OCI-LY7 (cell line): ENCODE results near the gene GABRD. TPM values are rescaled to one million over a fixed set of nuclear protein-coding genes. Genes with fewer than 3 reads are reported as not detected.

Experiments used
- BruUV-seq: library from RNA; stranded (reverse); fragments of 400-500 nt; replicated peaks from 2 replicates; lab custom pipeline; 2021; lab: Mats Ljungman, UMichigan
- CTCF ChIA-PET: fragments of 300-600 bp; sonication (Branson Sonifier 250); formaldehyde crosslinking; loops from one replicate; lab custom pipeline; 2022; ENCODE audit warnings: antibody characterized with exemption; ENCODE audit not compliant: unreplicated experiment; lab: Charles Lee
- POLR2A ChIA-PET: fragments of 300-600 bp; sonication (Branson Sonifier 250); formaldehyde crosslinking; loops from one replicate; lab custom pipeline; 2022; ENCODE audit warnings: antibody characterized with exemption; lab: Charles Lee
- DNase-seq: peaks from one replicate; pipeline ENCODE4 v3.0.0-alpha.2; 2015; ENCODE audit warnings: low spot score
- H2AFZ ChIP-seq: fragments of 200-600 bp; sonication (generic), shearing (Covaris generic); 2 replicates; pipeline ENCODE4 v1.6.1; 2014; ENCODE audit warnings: mild to moderate bottlenecking, antibody characterized with exemption, low read length, moderate library complexity
- H3K27ac ChIP-seq: fragments of 200-600 bp; sonication (generic); 2 replicates; pipeline ENCODE4 v1.5.1; 2014; ENCODE audit warnings: mixed run types, low read depth, mild to moderate bottlenecking, moderate library complexity, low read length, inconsistent platforms; ENCODE audit not compliant: poor library complexity, severe bottlenecking
- H3K36me3 ChIP-seq: fragments of 200-600 bp; sonication (generic); 2 replicates; pipeline ENCODE4 v1.6.1; 2014; ENCODE audit warnings: mild to moderate bottlenecking, antibody characterized with exemption, low read length, moderate library complexity, mixed read lengths; ENCODE audit not compliant: insufficient read depth
- H3K4me1 ChIP-seq: fragments of 200-600 bp; sonication (generic); 2 replicates; pipeline ENCODE4 v1.5.1; 2014; ENCODE audit warnings: mild to moderate bottlenecking, low read length; ENCODE audit not compliant: insufficient read depth, poor library complexity, severe bottlenecking
- H3K4me2 ChIP-seq: fragments of 200-600 bp; sonication (generic); 2 replicates; pipeline ENCODE4 v1.6.1; 2014; ENCODE audit warnings: mild to moderate bottlenecking, low read length
- H3K4me3 ChIP-seq: fragments of 200-600 bp; sonication (generic); 2 replicates; pipeline ENCODE4 v1.5.1; 2014; ENCODE audit warnings: mild to moderate bottlenecking, low read depth, low read length; ENCODE audit not compliant: poor library complexity, severe bottlenecking
- H3K79me2 ChIP-seq: fragments of 200-600 bp; sonication (generic); 2 replicates; pipeline ENCODE4 v1.6.1; 2016; ENCODE audit warnings: low read depth, mild to moderate bottlenecking, low read length, moderate library complexity, mixed read lengths; ENCODE audit not compliant: insufficient read depth
- H3K9me2 ChIP-seq: fragments of 200-600 bp; sonication (generic); 2 replicates; pipeline ENCODE4 v1.6.1; 2016; ENCODE audit warnings: mild to moderate bottlenecking, low read length, mixed read lengths; ENCODE audit not compliant: insufficient read depth
- H3K9me3 ChIP-seq: fragments of 200-600 bp; sonication (generic); 2 replicates; pipeline ENCODE4 v1.6.1; 2014; ENCODE audit warnings: mild to moderate bottlenecking, mixed run types, low read length, mixed read lengths
- H4K20me1 ChIP-seq: fragments of 200-600 bp; sonication (generic); 2 replicates; pipeline ENCODE4 v1.6.1; 2014; ENCODE audit warnings: mild to moderate bottlenecking, antibody characterized with exemption, low read length, moderate library complexity, mixed read lengths; ENCODE audit not compliant: insufficient read depth
- EZH2phosphoT487 ChIP-seq: fragments of 200-600 bp; sonication (generic); IDR thresholded peaks from 2 replicates; pipeline ENCODE4 v1.6.1; 2018; ENCODE audit warnings: low read depth, borderline replicate concordance, mild to moderate bottlenecking, mixed run types, antibody characterized with exemption, low read length, moderate library complexity, mixed read lengths
- intact Hi-C: fragments of 100-400 bp; cut with micrococcal nuclease; formaldehyde crosslinking; loops from one replicate; pipeline ENCODE4 v1.10.0; 2022; ENCODE audit not compliant: unreplicated experiment
- total RNA-seq, 2 experiments: library from RNA; depleted of rRNA in 1 of 2; stranded (reverse); fragments of >200 nt in 1 of 2; shearing (Covaris generic) in 1 of 2; gene quantifications; 2 replicates each; pipeline ENCODE4 v1.2.3, GENCODE V29; 2014 to 2022
- TF ChIP-seq, protein P1 (sequence below): fragments of 200-600 bp; sonication (generic); conservative IDR thresholded peaks from 2 replicates; pipeline ENCODE4 v1.5.1; 2014; ENCODE audit warnings: mild to moderate bottlenecking, antibody characterized with exemption, low read length, moderate library complexity, mixed read lengths

The GABRD gene
- total RNA-seq, 2 experiments from 2014 or later = not detected

DNA sequence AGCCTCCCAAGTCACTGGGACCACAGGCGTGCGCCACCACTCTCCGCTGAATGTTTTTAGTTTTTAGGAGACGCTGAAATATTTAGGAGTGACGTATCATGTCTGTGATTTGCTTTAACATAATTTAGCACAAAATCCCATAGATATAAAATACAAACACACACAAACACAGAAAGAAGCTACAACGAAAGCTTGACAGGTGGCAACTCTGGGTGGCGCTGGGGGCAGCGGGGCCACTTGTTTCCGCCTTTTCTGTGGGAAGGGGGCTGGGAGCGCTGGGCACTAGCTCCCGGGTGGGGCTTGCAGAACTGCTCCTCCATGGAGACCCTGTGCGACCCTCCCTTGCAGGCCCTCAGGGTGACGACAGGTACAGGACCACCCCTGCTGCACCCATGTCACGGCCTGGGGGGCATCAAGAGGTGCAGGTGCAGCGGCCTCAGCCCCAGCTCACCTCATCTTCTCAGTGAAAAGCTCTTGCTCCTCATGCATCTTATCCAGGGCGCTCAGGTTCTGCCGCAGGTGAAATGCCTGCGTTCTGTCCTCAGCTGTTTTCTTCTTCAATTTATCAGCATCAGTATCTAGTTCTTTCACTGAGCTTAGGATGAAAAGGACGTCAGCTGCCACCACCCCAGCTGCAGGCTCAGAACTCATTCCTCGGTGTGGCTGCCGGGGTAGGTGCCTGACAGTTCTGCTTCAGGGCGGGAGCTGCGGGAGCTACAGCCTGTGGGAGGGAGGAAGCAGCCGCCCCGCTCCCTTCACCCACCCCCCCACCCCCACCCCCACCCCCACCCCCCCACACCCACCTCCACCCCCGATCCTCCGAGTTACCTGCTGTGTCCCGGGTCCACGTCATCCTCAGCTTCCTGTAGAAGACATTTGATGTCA is 30.8 kb upstream of the GABRD start:
- no TSS peak for BruUV-seq
- Histone ChIP-seq H3K4me2 (no peak overlapping the region), H3K79me2 (no peaks in the 10 kb centered on the region), H3K4me3 (no peak overlapping the region), H4K20me1 (no peaks in the 10 kb centered on the region), H3K27ac (no peak overlapping the region), H3K4me1 (no peaks in the 10 kb centered on the region), H2AFZ (no peak overlapping the region), H3K9me2 (no peaks in the 10 kb centered on the region), H3K9me3 (no peaks in the 10 kb centered on the region), H3K36me3 (no peaks in the 10 kb centered on the region)
- CTCF ChIA-PET = no interaction called here
- TF ChIP-seq, protein P1, sequence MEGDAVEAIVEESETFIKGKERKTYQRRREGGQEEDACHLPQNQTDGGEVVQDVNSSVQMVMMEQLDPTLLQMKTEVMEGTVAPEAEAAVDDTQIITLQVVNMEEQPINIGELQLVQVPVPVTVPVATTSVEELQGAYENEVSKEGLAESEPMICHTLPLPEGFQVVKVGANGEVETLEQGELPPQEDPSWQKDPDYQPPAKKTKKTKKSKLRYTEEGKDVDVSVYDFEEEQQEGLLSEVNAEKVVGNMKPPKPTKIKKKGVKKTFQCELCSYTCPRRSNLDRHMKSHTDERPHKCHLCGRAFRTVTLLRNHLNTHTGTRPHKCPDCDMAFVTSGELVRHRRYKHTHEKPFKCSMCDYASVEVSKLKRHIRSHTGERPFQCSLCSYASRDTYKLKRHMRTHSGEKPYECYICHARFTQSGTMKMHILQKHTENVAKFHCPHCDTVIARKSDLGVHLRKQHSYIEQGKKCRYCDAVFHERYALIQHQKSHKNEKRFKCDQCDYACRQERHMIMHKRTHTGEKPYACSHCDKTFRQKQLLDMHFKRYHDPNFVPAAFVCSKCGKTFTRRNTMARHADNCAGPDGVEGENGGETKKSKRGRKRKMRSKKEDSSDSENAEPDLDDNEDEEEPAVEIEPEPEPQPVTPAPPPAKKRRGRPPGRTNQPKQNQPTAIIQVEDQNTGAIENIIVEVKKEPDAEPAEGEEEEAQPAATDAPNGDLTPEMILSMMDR = no peak
- TF ChIP-seq EZH2phosphoT487 = no peak
- intact Hi-C loops = no loop called here
- POLR2A ChIA-PET = interaction anchor here (0.5 to 0.6 kb wide), 2 partner anchors 16 to 486 kb away, joined by 5 to 6 read pairs; no protein-coding TSS in a partner anchor
- no peak for DNase-seq

DNA sequence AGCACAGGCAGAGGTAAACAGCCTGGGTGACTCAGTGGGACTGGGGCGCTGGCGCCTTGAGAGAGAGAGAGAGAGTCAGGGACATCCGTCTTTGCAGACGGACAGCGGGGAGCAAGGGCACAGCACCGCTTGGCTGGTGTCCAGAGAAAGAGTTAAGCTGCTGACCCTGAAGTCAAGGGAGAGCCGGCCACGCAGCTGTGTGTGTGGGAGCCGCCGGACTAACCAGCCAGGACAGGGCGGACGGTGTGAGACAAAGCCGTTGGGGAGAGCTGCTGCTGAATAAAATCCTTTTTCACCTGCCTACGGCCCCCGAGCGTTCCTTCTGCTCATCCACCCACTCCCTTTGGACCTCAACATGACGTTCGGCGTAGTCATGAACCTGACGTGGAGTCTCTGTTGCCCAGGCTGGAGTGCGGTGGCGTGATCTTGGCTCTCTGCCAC is 30.0 kb upstream of the GABRD start:
- intact Hi-C loops = no loop called here
- no peaks in the 10 kb centered on the region for H4K20me1 ChIP-seq

More for the DNA sequence above, 30.0 kb upstream of the GABRD start:
- TF ChIP-seq, protein P1 = no peak
- no peak for TF ChIP-seq EZH2phosphoT487
- no peak overlapping the region for H3K4me2 ChIP-seq
- no TSS peak for BruUV-seq
- no peaks in the 10 kb centered on the region for H3K9me2 ChIP-seq
- no peaks in the 10 kb centered on the region for H3K79me2 ChIP-seq
- H3K4me3 ChIP-seq = no peak overlapping the region
- no peak overlapping the region for H3K27ac ChIP-seq
- ChIA-PET POLR2A (no interaction called here), CTCF (no interaction called here)
- no peaks in the 10 kb centered on the region for H3K9me3 ChIP-seq
- no peak overlapping the region for H2AFZ ChIP-seq
- H3K4me1 ChIP-seq = no peaks in the 10 kb centered on the region
- H3K36me3 ChIP-seq = no peaks in the 10 kb centered on the region
- DNase-seq = no peak
